WTC11 (cell line): ENCODE measurements around the gene RGS2.

Experiments used
- ATF1 ChIP-seq: sonication (generic); formaldehyde crosslinking; IDR thresholded peaks from 2 replicates; pipeline ENCODE4 v1.8.1; 2023; ENCODE audit warnings: mild to moderate bottlenecking, moderate library complexity, missing genetic modification reagents
- MYBL2 ChIP-seq: sonication (generic); formaldehyde crosslinking; IDR thresholded peaks from 2 replicates; pipeline ENCODE4 v1.8.1; 2023; ENCODE audit warnings: mild to moderate bottlenecking, moderate library complexity, missing genetic modification reagents
- RELA ChIP-seq: sonication (generic); formaldehyde crosslinking; IDR thresholded peaks from 2 replicates; pipeline ENCODE4 v1.8.1; 2022; ENCODE audit warnings: missing genetic modification reagents, mild to moderate bottlenecking, borderline replicate concordance
- SOX15 ChIP-seq: fragments of 250-450 bp; sonication (Bioruptor Pico); IDR thresholded peaks from 2 replicates; pipeline ENCODE4 v1.9.0; 2021; ENCODE audit warnings: mild to moderate bottlenecking
- TEAD4 ChIP-seq: sonication (generic); formaldehyde crosslinking; IDR thresholded peaks from 2 replicates; pipeline ENCODE4 v1.8.0; 2022; ENCODE audit warnings: mild to moderate bottlenecking, missing genetic modification reagents
- ZNF232 ChIP-seq: sonication (generic); formaldehyde crosslinking; IDR thresholded peaks from 2 replicates; pipeline ENCODE4 v1.8.0; 2022; ENCODE audit warnings: mild to moderate bottlenecking, missing genetic modification reagents
- ZNF263 ChIP-seq: sonication (generic); formaldehyde crosslinking; IDR thresholded peaks from 2 replicates; pipeline ENCODE4 v1.8.1; 2022; ENCODE audit warnings: low read depth, mild to moderate bottlenecking, moderate library complexity, missing genetic modification reagents
- TF ChIP-seq, protein P1 (sequence below): fragments of 200-600 bp; IDR thresholded peaks from 2 replicates; pipeline ENCODE4 v1.8.0; 2022; ENCODE audit warnings: antibody characterized with exemption
- TF ChIP-seq, protein P2 (sequence below): sonication (generic); formaldehyde crosslinking; IDR thresholded peaks from 2 replicates; pipeline ENCODE4 v1.8.0; 2022; ENCODE audit warnings: mild to moderate bottlenecking, missing genetic modification reagents
- TF ChIP-seq, protein P3 (sequence below): sonication (generic); formaldehyde crosslinking; IDR thresholded peaks from 2 replicates; pipeline ENCODE4 v1.8.1; 2022; ENCODE audit warnings: low read depth, missing genetic modification reagents, borderline replicate concordance
- TF ChIP-seq, protein P4 (sequence below): sonication (generic); formaldehyde crosslinking; IDR thresholded peaks from 2 replicates; pipeline ENCODE4 v1.8.1; 2023; ENCODE audit warnings: mild to moderate bottlenecking, missing genetic modification reagents
- TF ChIP-seq, protein P5 (sequence below): sonication (generic); formaldehyde crosslinking; IDR thresholded peaks from 2 replicates; pipeline ENCODE4 v1.8.1; 2023; ENCODE audit warnings: mild to moderate bottlenecking, missing genetic modification reagents, moderate library complexity

DNA sequence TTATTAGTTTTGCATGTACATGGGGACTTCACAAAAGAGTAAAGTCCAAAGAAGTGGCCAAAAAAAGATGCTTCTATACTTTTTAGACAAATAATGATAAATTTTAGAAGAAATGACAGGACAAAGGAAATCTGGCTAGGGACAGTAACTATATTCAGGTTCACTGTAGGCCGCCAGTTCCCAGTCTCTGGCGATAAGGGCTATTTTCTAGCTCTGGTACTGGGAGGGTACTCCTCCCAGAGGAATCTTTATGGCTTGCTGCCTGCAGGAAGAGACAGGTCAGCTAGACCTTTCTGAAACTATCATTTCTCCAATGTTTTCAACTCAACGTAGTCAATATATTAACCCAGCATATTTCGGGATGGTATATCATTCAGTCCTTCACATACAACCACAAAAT, 37.5 kb upstream of the RGS2 start:
- no peak for TF ChIP-seq MYBL2 (CRISPR knock-in tag)
- TF ChIP-seq, protein P1, sequence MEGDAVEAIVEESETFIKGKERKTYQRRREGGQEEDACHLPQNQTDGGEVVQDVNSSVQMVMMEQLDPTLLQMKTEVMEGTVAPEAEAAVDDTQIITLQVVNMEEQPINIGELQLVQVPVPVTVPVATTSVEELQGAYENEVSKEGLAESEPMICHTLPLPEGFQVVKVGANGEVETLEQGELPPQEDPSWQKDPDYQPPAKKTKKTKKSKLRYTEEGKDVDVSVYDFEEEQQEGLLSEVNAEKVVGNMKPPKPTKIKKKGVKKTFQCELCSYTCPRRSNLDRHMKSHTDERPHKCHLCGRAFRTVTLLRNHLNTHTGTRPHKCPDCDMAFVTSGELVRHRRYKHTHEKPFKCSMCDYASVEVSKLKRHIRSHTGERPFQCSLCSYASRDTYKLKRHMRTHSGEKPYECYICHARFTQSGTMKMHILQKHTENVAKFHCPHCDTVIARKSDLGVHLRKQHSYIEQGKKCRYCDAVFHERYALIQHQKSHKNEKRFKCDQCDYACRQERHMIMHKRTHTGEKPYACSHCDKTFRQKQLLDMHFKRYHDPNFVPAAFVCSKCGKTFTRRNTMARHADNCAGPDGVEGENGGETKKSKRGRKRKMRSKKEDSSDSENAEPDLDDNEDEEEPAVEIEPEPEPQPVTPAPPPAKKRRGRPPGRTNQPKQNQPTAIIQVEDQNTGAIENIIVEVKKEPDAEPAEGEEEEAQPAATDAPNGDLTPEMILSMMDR: no peak
- TF ChIP-seq RELA (CRISPR knock-in tag): no peak
- TF ChIP-seq, protein P2, sequence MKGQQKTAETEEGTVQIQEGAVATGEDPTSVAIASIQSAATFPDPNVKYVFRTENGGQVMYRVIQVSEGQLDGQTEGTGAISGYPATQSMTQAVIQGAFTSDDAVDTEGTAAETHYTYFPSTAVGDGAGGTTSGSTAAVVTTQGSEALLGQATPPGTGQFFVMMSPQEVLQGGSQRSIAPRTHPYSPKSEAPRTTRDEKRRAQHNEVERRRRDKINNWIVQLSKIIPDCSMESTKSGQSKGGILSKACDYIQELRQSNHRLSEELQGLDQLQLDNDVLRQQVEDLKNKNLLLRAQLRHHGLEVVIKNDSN (CRISPR knock-in tag): no peak
- TF ChIP-seq ATF1 (CRISPR knock-in tag): no peak
- TF ChIP-seq TEAD4 (CRISPR knock-in tag): no peak
- TF ChIP-seq, protein P3, sequence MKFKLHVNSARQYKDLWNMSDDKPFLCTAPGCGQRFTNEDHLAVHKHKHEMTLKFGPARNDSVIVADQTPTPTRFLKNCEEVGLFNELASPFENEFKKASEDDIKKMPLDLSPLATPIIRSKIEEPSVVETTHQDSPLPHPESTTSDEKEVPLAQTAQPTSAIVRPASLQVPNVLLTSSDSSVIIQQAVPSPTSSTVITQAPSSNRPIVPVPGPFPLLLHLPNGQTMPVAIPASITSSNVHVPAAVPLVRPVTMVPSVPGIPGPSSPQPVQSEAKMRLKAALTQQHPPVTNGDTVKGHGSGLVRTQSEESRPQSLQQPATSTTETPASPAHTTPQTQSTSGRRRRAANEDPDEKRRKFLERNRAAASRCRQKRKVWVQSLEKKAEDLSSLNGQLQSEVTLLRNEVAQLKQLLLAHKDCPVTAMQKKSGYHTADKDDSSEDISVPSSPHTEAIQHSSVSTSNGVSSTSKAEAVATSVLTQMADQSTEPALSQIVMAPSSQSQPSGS (CRISPR knock-in tag): no peak
- TF ChIP-seq ZNF263 (CRISPR knock-in tag): no peak
- TF ChIP-seq, protein P4, sequence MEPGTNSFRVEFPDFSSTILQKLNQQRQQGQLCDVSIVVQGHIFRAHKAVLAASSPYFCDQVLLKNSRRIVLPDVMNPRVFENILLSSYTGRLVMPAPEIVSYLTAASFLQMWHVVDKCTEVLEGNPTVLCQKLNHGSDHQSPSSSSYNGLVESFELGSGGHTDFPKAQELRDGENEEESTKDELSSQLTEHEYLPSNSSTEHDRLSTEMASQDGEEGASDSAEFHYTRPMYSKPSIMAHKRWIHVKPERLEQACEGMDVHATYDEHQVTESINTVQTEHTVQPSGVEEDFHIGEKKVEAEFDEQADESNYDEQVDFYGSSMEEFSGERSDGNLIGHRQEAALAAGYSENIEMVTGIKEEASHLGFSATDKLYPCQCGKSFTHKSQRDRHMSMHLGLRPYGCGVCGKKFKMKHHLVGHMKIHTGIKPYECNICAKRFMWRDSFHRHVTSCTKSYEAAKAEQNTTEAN (CRISPR knock-in tag): no peak
- TF ChIP-seq SOX15: no peak
- TF ChIP-seq ZNF232: no peak
- TF ChIP-seq, protein P5, sequence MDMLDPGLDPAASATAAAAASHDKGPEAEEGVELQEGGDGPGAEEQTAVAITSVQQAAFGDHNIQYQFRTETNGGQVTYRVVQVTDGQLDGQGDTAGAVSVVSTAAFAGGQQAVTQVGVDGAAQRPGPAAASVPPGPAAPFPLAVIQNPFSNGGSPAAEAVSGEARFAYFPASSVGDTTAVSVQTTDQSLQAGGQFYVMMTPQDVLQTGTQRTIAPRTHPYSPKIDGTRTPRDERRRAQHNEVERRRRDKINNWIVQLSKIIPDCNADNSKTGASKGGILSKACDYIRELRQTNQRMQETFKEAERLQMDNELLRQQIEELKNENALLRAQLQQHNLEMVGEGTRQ: no peak
